GM19025 (cell line): Measurements from ENCODE around the gene ECEL1.

Experiments
- ATAC-seq: cut with Tn5 transposase; IDR thresholded peaks from one replicate; pipeline ENCODE4 v1.9.1; 2021; ENCODE audit warnings: mild to moderate bottlenecking, low read depth, moderate library complexity; ENCODE audit not compliant: unreplicated experiment

The ECEL1 gene

GRCh38 chr2:232522623-232523401, 35.2 kb upstream of the ECEL1 start:
- no peak for ATAC-seq

DNA sequence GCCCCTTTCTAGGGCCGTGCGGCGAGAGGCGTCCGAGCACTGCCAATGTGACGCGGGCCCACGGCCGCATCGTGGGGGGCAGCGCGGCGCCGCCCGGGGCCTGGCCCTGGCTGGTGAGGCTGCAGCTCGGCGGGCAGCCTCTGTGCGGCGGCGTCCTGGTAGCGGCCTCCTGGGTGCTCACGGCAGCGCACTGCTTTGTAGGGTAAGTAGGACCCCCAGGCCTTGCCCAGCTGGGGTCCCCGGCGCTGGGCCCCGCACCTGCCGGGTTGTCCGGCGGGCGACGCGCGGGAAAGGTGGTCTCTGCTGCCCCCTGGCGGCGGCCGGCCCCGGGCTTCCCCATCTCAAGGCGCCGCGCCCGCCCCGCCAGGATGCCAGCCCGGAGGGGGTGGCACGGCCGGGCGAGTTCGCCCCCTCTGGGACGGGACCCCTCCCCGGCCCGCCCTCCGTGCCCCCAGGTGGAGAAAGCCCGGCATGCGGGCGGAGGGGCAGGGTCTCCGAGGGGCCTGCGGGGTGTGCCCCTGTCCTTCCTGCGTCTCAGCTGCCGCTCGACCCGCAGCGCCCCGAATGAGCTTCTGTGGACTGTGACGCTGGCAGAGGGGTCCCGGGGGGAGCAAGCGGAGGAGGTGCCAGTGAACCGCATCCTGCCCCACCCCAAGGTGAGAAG, 34.5 kb upstream of the ECEL1 start:
- no peak for ATAC-seq

- ATAC-seq = no peak
Observed at GRCh38 chr2:232521098-232521497, 33.5 kb upstream of the ECEL1 start.

DNA sequence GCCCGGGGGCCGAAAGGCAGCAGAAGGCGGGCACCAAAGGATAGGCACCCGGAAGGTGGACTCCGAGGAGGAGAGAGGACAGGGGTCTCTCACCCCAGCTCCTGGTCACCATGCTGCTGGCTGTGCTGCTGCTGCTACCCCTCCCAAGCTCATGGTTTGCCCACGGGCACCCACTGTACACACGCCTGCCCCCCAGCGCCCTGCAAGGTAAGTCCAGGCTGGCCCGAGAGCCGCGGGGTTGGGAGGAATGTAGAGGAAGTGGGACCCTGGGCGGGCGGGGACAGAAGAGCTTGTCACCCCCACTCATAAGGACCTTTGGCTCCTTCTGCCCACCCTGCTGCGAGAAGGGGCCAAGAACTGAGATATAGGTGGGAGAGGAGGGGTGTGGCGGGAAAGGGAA, 32.9 kb upstream of the ECEL1 start:
- no peak for ATAC-seq

DNA sequence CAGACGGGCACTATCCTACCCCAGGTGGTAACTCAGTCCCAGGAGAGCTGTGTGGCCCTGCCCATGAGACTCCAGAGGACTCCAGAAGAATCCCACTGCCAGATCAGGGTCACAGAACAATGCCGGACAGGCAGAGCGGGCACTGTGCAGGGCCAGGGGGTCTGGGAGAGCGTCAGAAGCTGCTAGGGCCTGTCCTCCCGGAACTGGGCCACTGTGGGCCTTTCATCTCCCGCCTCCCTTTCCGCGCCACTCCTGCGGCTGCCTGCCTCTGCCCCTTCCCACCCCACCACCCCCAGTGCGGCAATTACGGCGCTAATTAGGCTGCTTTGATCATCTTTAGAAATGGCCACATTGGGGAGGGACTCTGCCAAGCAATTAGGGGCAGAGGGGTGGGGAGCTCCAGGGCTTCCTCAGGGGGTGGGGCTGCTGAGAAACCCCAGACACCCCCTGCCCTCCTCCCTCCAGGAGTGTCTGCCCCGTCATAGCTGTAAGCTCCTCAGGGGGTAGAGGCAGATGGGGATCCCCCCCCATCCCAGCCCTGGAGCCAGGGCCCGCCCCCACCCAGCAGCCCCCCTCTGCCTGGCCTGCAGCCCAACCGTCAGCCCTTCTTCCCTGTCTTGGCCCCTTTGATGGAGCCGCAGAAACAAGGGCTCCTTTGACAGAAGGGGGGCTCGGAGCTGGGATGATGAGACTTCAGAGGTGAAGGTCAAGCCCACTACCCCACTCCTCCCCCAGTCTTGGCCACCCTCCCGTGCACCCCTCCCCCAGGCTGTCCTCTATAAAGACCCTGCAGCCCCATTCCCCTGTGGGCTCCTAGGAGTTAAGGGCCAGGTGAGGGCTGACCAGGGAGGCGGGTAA, 32.2 kb upstream of the ECEL1 start, which contains the start of gene PRSS56:
PRSS56 (plus strand) TSS at position 808 of the 858 bp plus-strand sequence. CDS start 211 bp downstream, outside the sequence.
- no peak for ATAC-seq

GRCh38 chr2:232518844-232519243, 31.2 kb upstream of the ECEL1 start:
- no peak for ATAC-seq

DNA sequence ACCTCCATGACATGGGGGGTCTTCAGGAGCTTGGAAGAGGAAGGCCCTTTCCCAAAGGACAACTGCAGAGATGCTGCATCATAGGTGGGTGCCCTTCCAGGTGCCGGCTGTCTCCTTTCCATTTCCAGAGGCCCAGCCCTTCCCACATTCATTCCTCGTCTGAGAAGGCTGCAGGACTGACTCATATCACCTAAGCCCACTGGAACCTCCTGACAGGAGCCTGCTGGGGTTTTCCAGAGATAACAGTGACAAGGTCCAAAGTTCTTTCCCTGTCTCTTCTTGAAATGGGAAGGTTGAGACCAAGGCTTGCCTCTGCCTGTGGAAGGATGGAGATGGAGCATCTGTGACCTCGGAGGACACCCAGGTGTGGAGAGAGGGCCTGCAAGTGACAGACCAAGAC, 28.9 kb upstream of the ECEL1 start:
- no peak for ATAC-seq

DNA sequence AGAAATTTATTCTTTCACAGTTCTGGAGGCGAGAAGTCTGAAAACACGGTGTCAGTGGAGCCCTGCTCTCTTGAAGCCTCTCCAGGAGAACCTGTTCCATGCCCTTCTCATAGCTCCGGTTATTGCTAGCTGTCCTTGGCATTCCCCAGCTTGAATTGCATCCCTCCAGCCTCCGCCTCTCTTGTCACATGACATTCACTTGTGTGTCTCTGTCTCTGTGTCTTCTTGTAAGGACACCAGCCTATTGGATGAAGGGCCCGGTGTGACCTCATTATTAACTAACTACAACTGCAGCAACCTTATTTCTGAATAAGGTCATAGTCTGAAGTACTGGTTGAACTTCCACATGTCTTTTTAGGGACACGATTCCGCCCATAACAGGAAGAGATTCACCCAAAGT, 28.0 kb upstream of the ECEL1 start:
- no peak for ATAC-seq

- ATAC-seq = no peak
Observed at GRCh38 chr2:232513353-232513752, 25.7 kb upstream of the ECEL1 start.

DNA sequence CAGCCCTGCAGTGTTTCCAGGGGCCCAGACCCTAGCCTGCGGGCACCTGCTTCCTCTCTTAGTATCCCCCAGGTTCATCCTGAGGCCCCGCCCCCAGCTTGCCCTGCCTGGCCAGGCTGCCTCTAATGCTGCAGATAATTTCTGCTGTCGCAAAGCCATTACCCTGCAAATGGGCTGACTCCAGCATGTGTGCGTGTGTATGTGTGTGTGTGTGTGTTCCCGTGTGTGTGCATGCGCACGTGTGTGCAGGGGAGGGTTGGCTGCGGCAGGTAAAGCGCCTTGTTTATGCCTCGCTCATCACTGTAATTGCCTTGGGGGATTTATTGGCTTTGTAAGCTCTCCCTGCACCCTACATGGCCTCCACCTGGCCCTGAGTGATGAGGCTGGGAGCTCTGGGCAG, 25.0 kb upstream of the ECEL1 start:
- ATAC-seq = no peak

GRCh38 chr2:232511336-232511890, 23.8 kb upstream of the ECEL1 start:
- ATAC-seq = no peak

DNA sequence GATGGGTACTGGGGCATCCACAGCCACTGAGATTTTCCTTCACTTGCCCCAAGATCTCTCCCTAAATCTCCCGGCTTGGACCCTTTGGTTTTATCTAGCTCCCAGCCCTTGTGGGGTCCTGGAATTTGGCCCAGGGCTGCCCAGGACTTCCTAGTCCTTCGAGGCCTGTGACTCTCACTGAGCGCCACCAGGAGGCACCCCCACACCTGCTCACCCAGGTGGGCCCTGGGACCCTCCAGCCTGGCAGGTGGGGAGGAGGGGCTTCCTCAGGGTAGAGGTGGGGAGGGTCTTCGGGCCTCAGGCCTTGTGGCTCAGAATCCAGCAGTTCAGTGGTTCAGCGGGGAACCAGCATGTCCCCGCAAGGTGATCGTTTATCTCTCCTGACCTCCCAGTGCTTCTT, 20.6 kb upstream of the ECEL1 start:
- no peak for ATAC-seq

DNA sequence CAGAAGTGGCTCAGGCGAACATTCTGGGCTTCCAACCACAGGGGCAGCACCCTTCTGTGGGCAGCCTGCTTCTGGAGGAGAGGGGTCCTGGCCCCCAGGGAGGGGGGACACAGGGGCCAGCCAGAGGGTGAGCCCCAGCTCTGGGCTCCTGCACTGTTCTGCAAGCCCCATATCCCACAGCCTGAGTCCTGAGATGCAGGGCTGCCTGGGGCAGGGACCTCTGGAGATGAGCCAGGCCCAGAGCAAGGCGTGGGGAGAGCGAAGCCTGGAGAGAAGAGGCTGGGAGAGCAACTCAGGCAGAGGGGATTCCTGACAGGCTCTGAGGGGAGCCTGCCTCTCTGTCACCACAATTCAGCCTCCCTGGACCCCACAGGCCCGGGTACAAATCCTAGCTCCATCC, 19.1 kb upstream of the ECEL1 start:
- no peak for ATAC-seq

DNA sequence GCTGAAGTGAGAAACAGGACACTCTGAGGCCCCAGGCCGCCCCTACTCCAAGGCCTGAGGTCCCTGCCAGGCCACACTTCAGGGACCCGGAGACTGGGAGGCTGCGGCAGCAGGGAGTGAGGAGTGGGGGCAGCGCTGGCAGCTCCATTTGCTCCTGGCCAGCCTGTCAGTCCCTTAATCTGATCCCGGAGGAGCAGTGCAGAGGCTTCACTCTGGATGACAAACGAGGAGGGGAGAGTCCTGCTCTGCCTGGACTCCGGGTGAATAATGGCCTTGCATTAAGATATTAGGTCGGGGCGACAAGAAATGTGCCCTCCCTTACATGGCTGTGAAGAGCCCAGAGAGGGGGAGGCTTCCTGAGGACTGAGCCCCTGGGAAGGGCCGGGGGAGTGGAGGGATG, 18.2 kb upstream of the ECEL1 start:
- no peak for ATAC-seq

DNA sequence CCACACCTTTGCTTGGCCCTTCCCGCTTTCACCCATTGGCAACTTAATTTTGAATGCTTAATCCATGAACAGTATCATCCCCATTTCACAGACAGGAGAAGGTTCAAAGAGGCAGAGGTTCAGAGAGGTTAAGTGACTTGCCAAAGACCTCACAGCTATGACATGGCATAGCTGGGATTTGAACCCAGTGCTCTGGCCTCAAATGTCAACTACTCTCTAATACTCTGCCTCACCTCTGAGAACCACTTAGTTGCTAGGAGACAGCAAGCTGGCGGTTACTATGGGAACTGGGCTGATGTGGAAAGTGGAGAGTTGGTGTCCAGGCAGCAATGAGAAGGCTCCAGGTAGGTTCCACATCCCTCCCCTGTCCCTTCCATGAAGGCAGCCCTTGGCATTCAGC, 16.8 kb upstream of the ECEL1 start:
- no peak for ATAC-seq

- no peak for ATAC-seq
Observed at GRCh38 chr2:232503809-232504323, 16.2 kb upstream of the ECEL1 start.

DNA sequence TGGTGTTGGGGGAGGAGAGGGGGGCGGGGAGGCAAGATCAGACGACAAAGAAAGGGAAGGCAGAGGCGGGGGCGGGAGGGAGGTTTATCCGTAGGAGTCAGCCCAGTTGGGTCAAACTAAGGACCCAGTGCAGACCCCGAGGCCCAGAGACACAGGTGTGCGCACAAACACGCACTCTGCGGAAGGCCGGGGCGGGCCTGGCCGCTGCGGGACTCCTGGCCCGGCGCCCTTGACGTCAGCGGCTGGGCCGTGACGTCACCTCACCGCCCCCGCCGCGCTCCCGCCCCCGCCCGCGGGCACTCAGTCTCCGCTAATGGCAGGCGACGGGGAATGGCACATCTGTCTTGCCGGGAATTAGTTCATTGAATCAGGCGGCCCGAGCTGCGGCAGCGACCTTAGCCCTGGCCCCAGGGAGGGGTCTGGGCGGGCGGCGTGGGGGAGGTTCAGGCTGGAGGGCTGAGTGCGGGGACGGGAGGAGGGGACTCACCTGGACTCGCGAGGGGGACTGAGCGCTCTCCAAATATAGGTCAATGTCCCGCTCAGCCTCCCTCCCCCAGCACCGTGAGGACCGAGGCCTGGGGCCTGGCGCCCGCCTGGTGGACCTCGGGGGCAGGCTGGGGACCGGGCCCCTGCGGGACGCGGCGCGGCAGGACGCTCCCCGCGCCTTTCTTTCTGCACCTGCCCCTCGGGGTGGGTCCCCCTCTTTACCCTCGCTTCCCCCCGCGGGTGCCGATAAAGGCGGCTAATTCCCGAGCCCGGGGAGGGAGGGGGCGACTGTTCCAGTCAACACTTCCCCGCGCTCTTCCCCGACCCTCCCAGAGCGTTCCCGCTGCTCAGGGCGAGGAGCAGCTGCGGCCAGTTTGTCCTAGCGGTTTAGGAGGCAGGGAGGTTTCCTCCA, 15.5 kb upstream of the ECEL1 start:
- no peak for ATAC-seq

DNA sequence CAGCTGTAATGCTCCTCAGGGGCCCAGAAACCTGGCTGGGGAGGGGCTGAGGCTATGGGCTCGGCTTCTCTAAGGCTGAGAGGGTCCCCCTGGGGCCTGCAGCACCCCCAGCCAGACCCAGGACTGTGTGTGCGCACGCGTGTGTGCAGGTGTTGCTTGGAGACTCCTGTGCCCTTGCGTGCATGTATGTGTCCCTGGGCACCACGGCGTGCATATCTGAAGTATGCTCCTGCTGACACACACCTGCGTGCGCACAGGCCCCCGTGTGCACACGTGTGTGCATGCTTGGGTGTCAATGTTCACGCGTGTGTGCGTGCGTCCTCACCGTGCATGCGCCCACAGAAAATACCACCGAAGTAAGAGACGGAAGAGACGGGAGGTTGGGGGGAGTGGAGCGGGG, 14.9 kb upstream of the ECEL1 start:
- ATAC-seq = no peak

DNA sequence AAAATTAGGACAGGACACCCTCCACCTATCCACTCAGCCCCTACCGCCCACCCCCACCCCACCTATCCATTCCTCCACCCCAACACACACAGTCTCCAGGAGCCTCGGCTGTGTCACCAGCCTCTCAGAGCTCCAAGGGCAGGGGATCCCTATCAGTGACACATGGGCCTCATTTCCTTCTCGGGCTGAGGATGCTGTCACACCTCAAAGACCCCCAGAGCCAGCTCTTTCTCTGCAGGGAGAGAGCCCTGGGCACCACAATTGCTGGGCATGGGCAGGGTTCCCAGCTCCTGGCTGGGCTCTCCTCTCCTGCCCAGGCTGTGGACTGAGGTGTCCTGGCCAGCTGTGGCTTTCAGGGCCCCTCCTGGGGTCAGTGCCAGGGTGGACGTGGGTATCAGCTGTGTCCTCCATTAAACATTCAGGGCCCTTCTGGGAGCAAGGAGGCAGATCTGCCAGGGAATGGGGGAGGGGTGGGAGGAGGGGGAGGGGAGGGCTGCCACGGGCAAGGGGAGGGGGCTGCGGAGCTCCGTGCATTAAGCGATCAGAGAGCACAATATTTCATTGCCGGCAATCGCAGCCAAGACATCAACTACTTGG, 14.3 kb upstream of the ECEL1 start:
- ATAC-seq = no peak
